Epithelial cell of esophagus (primary cell): ENCODE measurements around the gene RAB3B.

ENCODE experiments used
- DNase-seq: peaks from one replicate; pipeline ENCODE4 v3.0.0; 2010; ENCODE audit warnings: low read depth
- H3K4me3 ChIP-seq: 2 replicates; pipeline ENCODE4 v1.5.1; 2011; ENCODE audit warnings: mild to moderate bottlenecking, low read length, control low read depth
- TF ChIP-seq, protein P1 (sequence below): IDR thresholded peaks from 2 replicates; pipeline ENCODE4 v1.5.1; 2011; ENCODE audit warnings: low read depth, mild to moderate bottlenecking, low read length, control low read depth, inconsistent platforms; ENCODE audit not compliant: insufficient read depth; ENCODE audit errors: missing control alignments

RAB3B gene, protein sequence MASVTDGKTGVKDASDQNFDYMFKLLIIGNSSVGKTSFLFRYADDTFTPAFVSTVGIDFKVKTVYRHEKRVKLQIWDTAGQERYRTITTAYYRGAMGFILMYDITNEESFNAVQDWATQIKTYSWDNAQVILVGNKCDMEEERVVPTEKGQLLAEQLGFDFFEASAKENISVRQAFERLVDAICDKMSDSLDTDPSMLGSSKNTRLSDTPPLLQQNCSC

DNA sequence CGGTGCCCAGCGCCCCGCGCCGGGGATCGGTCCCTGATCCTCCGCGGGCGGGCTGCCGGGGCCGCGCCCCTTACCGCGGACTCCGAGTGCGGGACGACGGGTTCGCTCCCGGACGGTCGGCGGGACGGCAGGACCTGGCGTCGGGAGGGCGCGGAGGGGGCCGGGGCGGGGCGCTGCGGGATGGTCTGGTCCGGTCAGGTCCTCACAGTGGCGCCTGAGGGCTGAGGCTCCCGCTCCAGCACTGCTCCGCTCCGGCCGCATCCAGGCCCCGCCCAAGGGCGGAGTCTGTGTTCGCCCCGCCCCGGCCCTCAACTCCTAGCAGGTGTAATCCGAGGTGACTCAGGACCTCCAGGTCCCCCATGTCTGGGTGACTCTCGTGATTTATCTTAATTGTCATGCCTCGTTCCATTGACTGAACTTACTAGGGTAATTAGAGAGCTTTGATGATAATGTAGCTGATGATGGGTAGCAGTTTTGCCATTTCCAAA is at the start of gene RAB3B:
Gene RAB3B, minus strand, starts transcription at position 223 of the 488 bp plus-strand sequence. CDS start 13,583 bp downstream, outside the sequence.
- DNase-seq = peak; percentile 73
- H3K4me3 ChIP-seq = peak within 1 kb of the TSS; percentile 35
- TF ChIP-seq, protein P1, sequence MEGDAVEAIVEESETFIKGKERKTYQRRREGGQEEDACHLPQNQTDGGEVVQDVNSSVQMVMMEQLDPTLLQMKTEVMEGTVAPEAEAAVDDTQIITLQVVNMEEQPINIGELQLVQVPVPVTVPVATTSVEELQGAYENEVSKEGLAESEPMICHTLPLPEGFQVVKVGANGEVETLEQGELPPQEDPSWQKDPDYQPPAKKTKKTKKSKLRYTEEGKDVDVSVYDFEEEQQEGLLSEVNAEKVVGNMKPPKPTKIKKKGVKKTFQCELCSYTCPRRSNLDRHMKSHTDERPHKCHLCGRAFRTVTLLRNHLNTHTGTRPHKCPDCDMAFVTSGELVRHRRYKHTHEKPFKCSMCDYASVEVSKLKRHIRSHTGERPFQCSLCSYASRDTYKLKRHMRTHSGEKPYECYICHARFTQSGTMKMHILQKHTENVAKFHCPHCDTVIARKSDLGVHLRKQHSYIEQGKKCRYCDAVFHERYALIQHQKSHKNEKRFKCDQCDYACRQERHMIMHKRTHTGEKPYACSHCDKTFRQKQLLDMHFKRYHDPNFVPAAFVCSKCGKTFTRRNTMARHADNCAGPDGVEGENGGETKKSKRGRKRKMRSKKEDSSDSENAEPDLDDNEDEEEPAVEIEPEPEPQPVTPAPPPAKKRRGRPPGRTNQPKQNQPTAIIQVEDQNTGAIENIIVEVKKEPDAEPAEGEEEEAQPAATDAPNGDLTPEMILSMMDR = no peak

DNA sequence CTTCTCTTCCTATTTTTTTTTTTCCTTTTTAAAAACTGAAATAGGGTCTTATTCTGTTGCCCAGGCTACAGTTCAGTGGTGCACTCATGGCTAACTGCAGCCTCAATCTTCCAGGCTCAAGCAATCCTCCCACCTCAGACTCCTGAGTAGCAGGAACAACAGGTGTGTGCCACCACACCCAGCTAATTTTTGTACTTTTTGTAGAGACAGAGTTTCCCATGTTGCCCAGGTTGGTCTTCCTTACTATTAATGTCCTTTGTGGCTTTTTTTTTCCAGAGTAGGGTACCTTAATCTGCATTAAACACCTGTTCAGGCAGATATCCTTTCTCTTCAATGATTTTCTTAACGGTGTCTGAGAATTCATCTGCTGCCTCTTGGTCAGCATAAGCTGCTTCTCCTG is 47.4 kb upstream of the RAB3B start:
- no peak overlapping the region for H3K4me3 ChIP-seq
- DNase-seq = no peak
- TF ChIP-seq, protein P1 = no peak

DNA sequence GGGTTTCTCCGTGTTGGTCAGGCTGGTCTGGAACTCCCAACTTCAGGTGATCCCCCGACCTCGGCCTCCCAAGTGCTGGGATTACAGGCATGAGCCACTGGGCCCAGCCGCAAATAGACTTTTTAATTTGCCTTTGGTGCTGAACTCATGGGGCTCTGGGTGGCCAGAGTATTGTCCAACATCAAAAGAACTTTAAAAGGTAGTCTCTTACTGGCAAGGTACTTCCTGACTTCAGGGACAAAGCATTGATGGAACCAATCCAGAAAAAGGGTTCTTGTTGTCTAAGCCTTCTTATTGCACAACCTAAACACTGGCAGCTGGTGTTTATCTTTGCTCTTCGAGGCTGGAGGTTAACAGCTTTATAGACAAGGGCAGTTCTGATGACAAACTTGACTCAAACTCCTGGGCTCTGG is 46.9 kb upstream of the RAB3B start:
- TF ChIP-seq, protein P1 = no peak
- DNase-seq = peak; percentile 35
- H3K4me3 ChIP-seq = no peak overlapping the region

DNA sequence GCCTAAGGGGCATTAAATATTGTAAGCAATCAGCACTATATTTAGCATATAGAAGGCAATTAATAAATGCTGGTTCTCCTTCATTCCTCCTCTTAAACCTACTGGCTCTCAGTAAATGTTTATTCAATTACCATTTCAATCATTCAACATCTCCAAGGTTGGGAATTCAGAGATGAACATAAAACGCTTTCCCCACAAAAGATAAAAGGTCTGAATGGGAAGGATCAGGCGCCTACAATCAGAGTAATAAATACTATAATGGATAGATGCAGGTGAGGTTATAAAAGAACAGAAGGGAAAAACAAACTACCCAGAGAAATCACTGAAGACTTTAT is 43.5 kb upstream of the RAB3B start:
- TF ChIP-seq, protein P1 = no peak
- H3K4me3 ChIP-seq = peak overlapping the region; percentile 85
- no peak for DNase-seq

DNA sequence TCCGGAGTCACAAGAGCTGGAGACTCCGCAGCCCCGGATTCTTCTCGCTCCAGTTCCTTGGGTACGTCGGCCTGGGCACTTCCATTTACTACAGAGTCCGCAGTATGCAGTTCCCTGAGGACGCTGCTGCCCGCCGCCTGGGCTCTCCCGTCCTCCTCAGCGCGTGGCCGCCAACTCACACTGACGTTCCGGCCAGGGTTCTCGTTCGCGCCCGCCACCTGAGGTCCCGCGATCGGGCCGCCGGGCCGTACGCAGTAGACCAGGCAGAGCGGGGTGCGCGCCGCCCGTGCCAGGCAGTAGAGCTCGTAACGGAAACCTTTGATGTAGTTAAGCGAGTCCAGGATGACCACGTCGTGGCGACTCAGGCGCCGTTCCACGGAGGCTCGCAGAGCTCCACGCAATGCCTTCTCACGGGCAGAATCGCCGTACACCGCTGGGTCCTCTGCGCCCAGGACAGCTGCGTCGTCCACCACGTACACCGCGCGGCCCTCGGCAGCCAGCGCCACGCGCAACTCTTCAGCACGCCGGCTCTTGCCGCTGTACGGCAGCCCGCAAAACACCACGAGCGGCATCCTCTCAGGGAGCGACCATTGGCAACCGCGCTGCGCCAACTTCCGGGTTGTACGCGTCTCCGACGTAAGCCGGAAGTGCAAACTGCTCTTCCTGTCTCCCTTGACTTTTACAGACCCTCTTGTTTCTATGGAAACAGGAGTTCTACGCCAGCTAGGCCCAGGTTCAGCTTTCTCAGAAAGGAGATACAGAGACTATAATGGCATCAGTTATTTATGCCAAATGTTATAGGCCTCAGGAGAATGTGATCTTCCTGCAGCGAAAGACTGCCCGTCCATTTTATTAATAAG is 42.9 kb upstream of the RAB3B start, which contains the start of gene KTI12:
Gene KTI12, minus strand, starts transcription at position 621 of the 860 bp plus-strand sequence. Its CDS starts 49 bp downstream, at position 572.
- DNase-seq = peak; percentile 85
- TF ChIP-seq, protein P1 = no peak
- H3K4me3 ChIP-seq = peak within 1 kb of the TSS; percentile 85

DNA sequence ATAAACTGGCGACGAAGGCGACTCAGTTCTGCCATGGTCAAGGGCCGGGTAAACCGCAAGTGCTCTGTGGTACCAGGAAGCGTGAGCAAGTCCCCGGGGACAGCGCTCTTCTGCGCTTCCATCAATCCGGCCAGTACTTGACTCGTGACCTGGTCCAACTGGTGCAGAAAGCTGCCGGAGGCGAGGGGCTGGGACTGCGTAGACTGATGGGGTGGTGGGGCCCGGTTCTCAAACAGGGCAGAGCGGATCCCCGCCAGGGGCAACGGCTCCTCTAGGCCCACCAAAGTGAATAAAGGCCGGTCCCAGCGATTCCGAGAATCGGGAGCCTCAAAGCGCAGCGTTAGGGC is 42.3 kb upstream of the RAB3B start:
- H3K4me3 ChIP-seq = peak overlapping the region; percentile 85
- peak; percentile 34 for DNase-seq
- TF ChIP-seq, protein P1 = no peak
